Stomach (tissue), 9 donors: ENCODE data around the gene ASZ1. TPM values are rescaled to one million over a fixed set of nuclear protein-coding genes. Genes with fewer than 3 reads are reported as not detected.

Experiments used
- DNase-seq, 2 donors: peaks; one replicate each; pipeline versions ENCODE4 v3.0.0 to v3.0.0-alpha.2; 2013 to 2019
- H3K27ac ChIP-seq, 5 donors: fragments of 200-600 bp in 4 of 5; sonication (generic) in 4 of 5; one replicate each; pipeline ENCODE4 v1.5.1; 2013 to 2019; ENCODE audit warnings: mild to moderate bottlenecking in 1 of 5, moderate library complexity in 1 of 5
- H3K27me3 ChIP-seq, 3 donors: fragments of 200-600 bp; sonication (generic); one replicate each; pipeline ENCODE4 v1.5.1; 2017 to 2019; ENCODE audit warnings: mixed run types in 1 of 3
- H3K36me3 ChIP-seq, 4 donors: fragments of 200-600 bp; sonication (generic); 1 replicate in 3 of 4; 2 replicates in 1 of 4; pipeline ENCODE4 v1.5.1; 2016 to 2019
- H3K4me1 ChIP-seq, 4 donors: fragments of 200-600 bp; sonication (generic); one replicate each; pipeline ENCODE4 v1.5.1; 2016 to 2019
- H3K4me3 ChIP-seq, 4 donors: fragments of 200-600 bp; sonication (generic) in 3 of 4; one replicate each; pipeline ENCODE4 v1.5.1; 2016 to 2019; ENCODE audit warnings: mild to moderate bottlenecking in 1 of 4
- H3K9me3 ChIP-seq, 4 donors: fragments of 200-600 bp; sonication (generic); one replicate each; pipeline ENCODE4 v1.5.1; 2016 to 2019
- CTCF ChIP-seq, 7 experiments: fragments of 450-650 bp in 4 of 7; fragments of 200-600 bp in 3 of 7; sonication (generic) in 3 of 7; IDR thresholded peaks; one replicate each; pipeline ENCODE4 v1.5.1; 2016 to 2019; ENCODE audit warnings: antibody characterized with exemption in 7 of 7, control low read depth in 2 of 7, mild to moderate bottlenecking in 1 of 7
- EP300 ChIP-seq: sonication (generic); formaldehyde crosslinking; IDR thresholded peaks from one replicate; pipeline ENCODE4 v1.6.1; 2017; ENCODE audit warnings: antibody characterized with exemption
- POLR2A ChIP-seq, 4 donors: fragments of 450-650 bp; IDR thresholded peaks; one replicate each; pipeline ENCODE4 v1.6.1; 2016; ENCODE audit warnings: antibody characterized with exemption in 4 of 4, control low read depth in 2 of 4, mild to moderate bottlenecking in 1 of 4, moderate library complexity in 1 of 4
- POLR2AphosphoS5 ChIP-seq, 3 donors: sonication (generic); formaldehyde crosslinking; IDR thresholded peaks; one replicate each; pipeline ENCODE4 v1.6.1; 2016; ENCODE audit warnings: antibody characterized with exemption in 3 of 3
- WGBS, 5 donors: extraction: QIAGEN DNeasy Blood & Tissue Kit in 3 of 5; methylation state at CpG; one replicate each; pipeline versions ENCODE4 v1.1.5 to v1.1.7; 2013 to 2018; 5-methylcytosine and 5-hydroxymethylcytosine counted together
- intact Hi-C: fragments of 100-400 bp; cut with DNase I; formaldehyde crosslinking; loops from one replicate; pipeline ENCODE4 v1.15.1; 2023; ENCODE audit warnings: low total_unique reads
- polyA plus RNA-seq, 3 donors: library from polyadenylated mRNA; stranded (reverse); fragments of 200-250 nt; gene quantifications; one replicate each; pipeline ENCODE4 v1.2.3, GENCODE V29; 2013
- total RNA-seq, 5 donors: library from RNA; depleted of rRNA; stranded (reverse); fragments of >200 nt; gene quantifications; one replicate each; pipeline versions ENCODE4 v1.1.0 to v1.2.3, GENCODE V29; 2014 to 2016
- donor health status: healthy with polysubstance abuse.
- donor health status: Bipolar disorder and iron deficiency.
- donor health status: healthy.

Gene ASZ1
- total and polyA plus RNA-seq, 8 donors: not detected

- Histone ChIP-seq H3K27me3 (no peaks in the 10 kb centered on the region), H3K4me3 (no peak overlapping the region), H3K36me3 (no peaks in the 10 kb centered on the region), H3K4me1 (no peaks in the 10 kb centered on the region), H3K27ac (no peak overlapping the region), H3K9me3 (no peaks in the 10 kb centered on the region)
- intact Hi-C loops: no loop called here
- TF ChIP-seq POLR2AphosphoS5 (IDR thresholded peaks at IDR 0.05) (no peak), EP300 (no peak), CTCF (IDR thresholded peaks at IDR 0.05) (no peak), POLR2A (IDR thresholded peaks at IDR 0.05) (no peak)
- DNase-seq: no peak
Measured at GRCh38 chr7:117364339-117365080, 62.8 kb downstream of the ASZ1 start.

GRCh38 chr7:117362294-117362888 is 64.9 kb downstream of the ASZ1 start:
- no peak overlapping the region for H3K27ac ChIP-seq

GRCh38 chr7:117350027-117350426 is 77.3 kb downstream of the ASZ1 start:
- intact Hi-C loops: no loop called here
- Histone ChIP-seq H3K4me3 (no peak overlapping the region), H3K36me3 (no peaks in the 10 kb centered on the region), H3K4me1 (no peaks in the 10 kb centered on the region), H3K27me3 (peaks cover 0 to 13% (median 0%) of the 10 kb centered on the region in 3 donors), H3K9me3 (no peaks in the 10 kb centered on the region), H3K27ac (no peak overlapping the region)
- 21 to 65% (median 34%) methylated on average over 1 of the region's 1 CpG for WGBS, 5 donors
- DNase-seq: no peak
- TF ChIP-seq POLR2A (IDR thresholded peaks at IDR 0.05): no peak
- no peak for TF ChIP-seq POLR2AphosphoS5 (IDR thresholded peaks at IDR 0.05)
- no peak for TF ChIP-seq CTCF (IDR thresholded peaks at IDR 0.05)
- no peak for TF ChIP-seq EP300

More at GRCh38 chr7:117362294-117362888, 64.9 kb downstream of the ASZ1 start:
- intact Hi-C loops: no loop called here
- Histone ChIP-seq H3K4me1 (no peaks in the 10 kb centered on the region), H3K9me3 (no peaks in the 10 kb centered on the region), H3K27me3 (no peaks in the 10 kb centered on the region), H3K4me3 (no peak overlapping the region), H3K36me3 (no peaks in the 10 kb centered on the region)
- DNase-seq: no peak
- no peak for TF ChIP-seq EP300
- TF ChIP-seq CTCF (IDR thresholded peaks at IDR 0.05): no peak
- TF ChIP-seq POLR2A (IDR thresholded peaks at IDR 0.05): no peak
- TF ChIP-seq POLR2AphosphoS5 (IDR thresholded peaks at IDR 0.05): no peak

GRCh38 chr7:117349570-117349969 is 77.7 kb downstream of the ASZ1 start:
- Histone ChIP-seq H3K36me3 (no peaks in the 10 kb centered on the region), H3K27ac (no peak overlapping the region), H3K4me1 (no peaks in the 10 kb centered on the region), H3K9me3 (no peaks in the 10 kb centered on the region), H3K27me3 (peaks cover 0 to 13% (median 0%) of the 10 kb centered on the region in 3 donors), H3K4me3 (no peak overlapping the region)
- 84 to 92% (median 85%) methylated on average over 2 of the region's 2 CpGs for WGBS, 5 donors
- intact Hi-C loops: no loop called here
- TF ChIP-seq CTCF (IDR thresholded peaks at IDR 0.05) (no peak), POLR2A (IDR thresholded peaks at IDR 0.05) (no peak), EP300 (no peak), POLR2AphosphoS5 (IDR thresholded peaks at IDR 0.05) (no peak)
- no peak for DNase-seq
